Measurements from ENCODE around the gene MYLIP.

DNA sequence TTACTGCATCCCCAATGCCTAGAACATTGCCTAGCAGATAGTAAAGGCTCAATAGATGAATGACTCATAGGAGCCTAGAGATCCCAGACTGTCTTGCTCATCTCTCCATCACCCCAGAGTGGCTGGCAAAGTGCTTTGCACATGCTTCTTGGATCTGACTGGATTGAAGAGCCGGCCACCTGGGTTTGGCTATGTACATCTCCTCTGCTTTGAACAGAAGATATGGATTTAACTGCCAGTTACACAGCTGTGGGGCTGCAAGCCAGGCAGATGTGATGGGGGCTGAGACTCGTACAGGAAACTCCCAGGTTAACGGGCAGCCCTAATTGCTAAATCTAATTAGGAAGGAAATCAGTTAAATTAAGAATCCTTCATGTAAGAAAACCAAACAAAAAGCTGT lies 28.6 kb downstream of the MYLIP start:
- TF ChIP-seq GATA2 (IDR thresholded peaks at IDR 0.05; ENCODE audit: low read depth, low read length) (no peak), GATA3 (IDR thresholded peaks at IDR 0.05; ENCODE audit: low read depth, low read length) (no peak)

Data from SH-SY5Y (cell line).